Neuronal stem cell (in vitro differentiated cells): ENCODE measurements around the gene SH2D4B.
A peak's percentile ranks its signal among the peaks of the same experiment; 100 is the strongest.

Source experiments
- DNase-seq: peaks from one replicate; pipeline ENCODE4 v3.0.0-alpha.2; 2013; ENCODE audit warnings: low spot score
- H2AFZ ChIP-seq: one replicate; pipeline ENCODE4 v1.6.1; 2013; ENCODE audit warnings: mild to moderate bottlenecking, low read length, inconsistent platforms
- H2AK5ac ChIP-seq: 2 replicates; pipeline ENCODE4 v1.6.1; 2013; ENCODE audit warnings: low read depth, mild to moderate bottlenecking, inconsistent platforms, low read length, moderate library complexity, mixed read lengths
- H2BK120ac ChIP-seq: 2 replicates; pipeline ENCODE4 v1.6.1; 2013; ENCODE audit warnings: low read depth, mild to moderate bottlenecking, inconsistent platforms, low read length, moderate library complexity, mixed read lengths
- H2BK12ac ChIP-seq: one replicate; pipeline ENCODE4 v1.6.1; 2013; ENCODE audit warnings: low read length, inconsistent platforms
- H2BK15ac ChIP-seq: 2 replicates; pipeline ENCODE4 v1.6.1; 2013; ENCODE audit warnings: mild to moderate bottlenecking, low read length, inconsistent platforms, mixed read lengths
- H2BK5ac ChIP-seq: one replicate; pipeline ENCODE4 v1.6.1; 2013; ENCODE audit warnings: inconsistent platforms, mild to moderate bottlenecking, low read length, moderate library complexity
- H3K14ac ChIP-seq: one replicate; pipeline ENCODE4 v1.6.1; 2013; ENCODE audit warnings: low read length, inconsistent platforms
- H3K18ac ChIP-seq: 2 replicates; pipeline ENCODE4 v1.6.1; 2013; ENCODE audit warnings: low read length, inconsistent platforms
- H3K23ac ChIP-seq: 2 replicates; pipeline ENCODE4 v1.6.1; 2013; ENCODE audit warnings: low read depth, mild to moderate bottlenecking, mixed read lengths, low read length, inconsistent platforms; ENCODE audit not compliant: poor library complexity
- H3K27ac ChIP-seq: replicated peaks from 3 replicates; pipeline ENCODE4 v1.5.1; 2013; ENCODE audit warnings: low read length, inconsistent platforms
- H3K27me3 ChIP-seq, 3 experiments: 2 replicates each; pipeline ENCODE4 v1.6.1; 2013; ENCODE audit warnings: low read length in 3 of 3, mild to moderate bottlenecking in 2 of 3, inconsistent platforms in 1 of 3, low read depth in 1 of 3, mixed read lengths in 1 of 3, moderate library complexity in 1 of 3; ENCODE audit not compliant: control insufficient read depth in 3 of 3, insufficient read depth in 3 of 3
- H3K36me3 ChIP-seq, 2 donors: replicated peaks in 1 of 2; 2 replicates each; pipeline ENCODE4 v1.6.1; 2013; ENCODE audit warnings: low read length in 2 of 2; ENCODE audit not compliant: control insufficient read depth in 2 of 2, insufficient read depth in 2 of 2
- H3K4ac ChIP-seq: 2 replicates; pipeline ENCODE4 v1.6.1; 2013; ENCODE audit warnings: inconsistent platforms, mild to moderate bottlenecking, low read length, moderate library complexity
- H3K4me1 ChIP-seq, 2 donors: 1 replicate in 1 of 2; 2 replicates in 1 of 2; pipeline ENCODE4 v1.6.1; 2013; ENCODE audit warnings: low read length in 2 of 2, low read depth in 1 of 2; ENCODE audit not compliant: control insufficient read depth in 2 of 2, insufficient read depth in 1 of 2
- H3K4me2 ChIP-seq: one replicate; pipeline ENCODE4 v1.6.1; 2013; ENCODE audit warnings: mild to moderate bottlenecking, low read length, inconsistent platforms; ENCODE audit not compliant: insufficient read depth, poor library complexity, severe bottlenecking
- H3K4me3 ChIP-seq, 2 donors: 2 replicates each; pipeline ENCODE4 v1.5.1; 2013; ENCODE audit warnings: low read length in 2 of 2, mild to moderate bottlenecking in 2 of 2, inconsistent platforms in 1 of 2, moderate library complexity in 1 of 2
- H3K79me1 ChIP-seq: one replicate; pipeline ENCODE4 v1.6.1; 2013; ENCODE audit warnings: low read depth, mild to moderate bottlenecking, inconsistent platforms, low read length, moderate library complexity
- H3K9ac ChIP-seq: one replicate; pipeline ENCODE4 v1.6.1; 2013; ENCODE audit warnings: mild to moderate bottlenecking, low read depth, low read length, inconsistent platforms; ENCODE audit not compliant: poor library complexity
- H3K9me3 ChIP-seq, 2 donors: replicated peaks in 1 of 2; 2 replicates each; pipeline versions ENCODE3 to v1.6.1; 2013; ENCODE audit warnings: low read length in 2 of 2, mild to moderate bottlenecking in 2 of 2, inconsistent platforms in 1 of 2, low read depth in 1 of 2, mixed read lengths in 1 of 2, moderate library complexity in 1 of 2; ENCODE audit not compliant: control insufficient read depth in 2 of 2, insufficient read depth in 1 of 2
- H4K8ac ChIP-seq: one replicate; pipeline ENCODE4 v1.6.1; 2013; ENCODE audit warnings: low read depth, mild to moderate bottlenecking, inconsistent platforms, low read length, moderate library complexity
- H4K91ac ChIP-seq: one replicate; pipeline ENCODE4 v1.6.1; 2013; ENCODE audit warnings: low read length, low read depth, mild to moderate bottlenecking, inconsistent platforms; ENCODE audit not compliant: poor library complexity
- WGBS, 2 donors: extraction: QIAGEN DNeasy Blood & Tissue Kit; methylation state at CpG; one replicate each; pipeline ENCODE4 v1.1.7; 2013; ENCODE audit warnings: missing lambda C conversion rate in 2 of 2, mixed read lengths in 1 of 2; ENCODE audit not compliant: insufficient read length in 2 of 2, insufficient replicate concordance in 1 of 2; ENCODE audit errors: extremely low coverage in 2 of 2; 5-methylcytosine and 5-hydroxymethylcytosine counted together

The SH2D4B gene

GRCh38 chr10:80608706-80609105 lies 71.0 kb downstream of the SH2D4B start:
- Histone ChIP-seq H3K27me3 (no peaks in the 10 kb centered on the region), H3K9me3 (no peaks in the 10 kb centered on the region), H3K27ac (no peak overlapping the region), H4K8ac (no peak overlapping the region), H3K36me3 (no peaks in the 10 kb centered on the region), H3K18ac (no peak overlapping the region), H2BK5ac (peak overlapping the region; percentile 49), H2BK120ac (no peak overlapping the region), H2BK12ac (peak overlapping the region; percentile 30), H3K14ac (no peak overlapping the region), H3K4me2 (no peak overlapping the region), H4K91ac (no peak overlapping the region), H3K4me1 (no peaks in the 10 kb centered on the region), H2AFZ (no peak overlapping the region), H2BK15ac (no peak overlapping the region), H2AK5ac (no peak overlapping the region), H3K79me1 (no peaks in the 10 kb centered on the region), H3K4ac (no peak overlapping the region), H3K4me3 (no peak overlapping the region), H3K9ac (no peak overlapping the region), H3K23ac (no peak overlapping the region)
- no peak for DNase-seq
- no CpG with 5 or more reads among the region's 11 CpGs for WGBS, 2 donors

GRCh38 chr10:80609331-80609730 lies 71.6 kb downstream of the SH2D4B start:
- H2BK15ac ChIP-seq, result no peak overlapping the region
- H3K4me1 ChIP-seq, result no peaks in the 10 kb centered on the region
- H2BK5ac ChIP-seq, result no peak overlapping the region
- H3K9ac ChIP-seq, result no peak overlapping the region
- H3K23ac ChIP-seq, result no peak overlapping the region
- no peak overlapping the region for H4K8ac ChIP-seq
- H3K4me2 ChIP-seq, result no peak overlapping the region
- no peak overlapping the region for H2BK120ac ChIP-seq
- no peak for DNase-seq
- H3K36me3 ChIP-seq, result no peaks in the 10 kb centered on the region
- no peak overlapping the region for H3K18ac ChIP-seq
- H3K9me3 ChIP-seq, result no peaks in the 10 kb centered on the region
- no peak overlapping the region for H2BK12ac ChIP-seq
- H4K91ac ChIP-seq, result no peak overlapping the region
- H3K4me3 ChIP-seq, result no peak overlapping the region
- no peak overlapping the region for H3K14ac ChIP-seq
- no CpG with 5 or more reads among the region's 11 CpGs for WGBS, 2 donors
- H3K27me3 ChIP-seq, result no peaks in the 10 kb centered on the region
- no peak overlapping the region for H2AFZ ChIP-seq
- H2AK5ac ChIP-seq, result no peak overlapping the region
- no peak overlapping the region for H3K4ac ChIP-seq
- no peaks in the 10 kb centered on the region for H3K79me1 ChIP-seq
- H3K27ac ChIP-seq, result no peak overlapping the region

- no CpG with 5 or more reads among the region's 6 CpGs for WGBS, 2 donors
- H3K4me1 ChIP-seq, result no peaks in the 10 kb centered on the region
- H2AFZ ChIP-seq, result no peak overlapping the region
- no peak overlapping the region for H3K4me3 ChIP-seq
- H2BK5ac ChIP-seq, result no peak overlapping the region
- H3K36me3 ChIP-seq, result no peaks in the 10 kb centered on the region
- H3K27ac ChIP-seq, result no peak overlapping the region
- no peaks in the 10 kb centered on the region for H3K27me3 ChIP-seq
- no peak overlapping the region for H2BK15ac ChIP-seq
- DNase-seq, result no peak
- H3K4ac ChIP-seq, result no peak overlapping the region
- H3K79me1 ChIP-seq, result no peaks in the 10 kb centered on the region
- no peak overlapping the region for H3K4me2 ChIP-seq
- no peak overlapping the region for H3K9ac ChIP-seq
- no peak overlapping the region for H2BK120ac ChIP-seq
- no peak overlapping the region for H4K91ac ChIP-seq
- H3K14ac ChIP-seq, result no peak overlapping the region
- H3K9me3 ChIP-seq, result no peaks in the 10 kb centered on the region
- no peak overlapping the region for H4K8ac ChIP-seq
- H3K23ac ChIP-seq, result no peak overlapping the region
- H3K18ac ChIP-seq, result no peak overlapping the region
- H2BK12ac ChIP-seq, result no peak overlapping the region
- H2AK5ac ChIP-seq, result peak overlapping the region; percentile 14
These were observed 73.9 kb downstream of the SH2D4B start for GRCh38 chr10:80611481-80612185.

- Histone ChIP-seq H3K79me1 (no peaks in the 10 kb centered on the region), H2BK120ac (no peak overlapping the region), H3K4ac (no peak overlapping the region), H3K4me2 (no peak overlapping the region), H2BK5ac (no peak overlapping the region), H3K9ac (no peak overlapping the region), H2BK12ac (no peak overlapping the region), H3K14ac (no peak overlapping the region), H2AFZ (no peak overlapping the region), H3K23ac (no peak overlapping the region), H3K4me3 (no peak overlapping the region), H3K27ac (no peak overlapping the region), H3K4me1 (no peaks in the 10 kb centered on the region), H4K91ac (no peak overlapping the region), H4K8ac (no peak overlapping the region), H2BK15ac (no peak overlapping the region), H3K18ac (no peak overlapping the region), H2AK5ac (no peak overlapping the region), H3K27me3 (no peaks in the 10 kb centered on the region), H3K9me3 (no peaks in the 10 kb centered on the region), H3K36me3 (no peaks in the 10 kb centered on the region)
- no peak for DNase-seq
- no CpG with 5 or more reads among the region's 3 CpGs for WGBS, 2 donors
These were observed 74.6 kb downstream of the SH2D4B start for GRCh38 chr10:80612261-80612660.
